Stimulated activated CD8-positive, alpha-beta memory T cell treated with anti-CD3 and anti-CD28 coated beads, Interleukin-12 subunit alpha, Interleukin-12 subunit beta, amount 100 ng/mL, for 1 hour (primary cell): ENCODE results near the gene SIRPB2.

ENCODE experiments used
- DNase-seq: peaks from one replicate; pipeline ENCODE4 v3.0.0-alpha.2; 2020; ENCODE audit warnings: low read depth

The SIRPB2 gene

GRCh38 chr20:1491281-1491840, at the start of gene SIRPB2:
SIRPB2 (minus strand) TSS chr20:1491420; CDS start chr20:1491359, 61 bp downstream.
- no peak for DNase-seq

GRCh38 chr20:1539816-1540419, 48.7 kb upstream of the SIRPB2 start:
- DNase-seq = no peak

GRCh38 chr20:1538655-1539054, 47.4 kb upstream of the SIRPB2 start:
- DNase-seq = no peak

- DNase-seq = no peak
These were observed 46.5 kb upstream of the SIRPB2 start for GRCh38 chr20:1537731-1538058.

GRCh38 chr20:1536893-1537730, 45.9 kb upstream of the SIRPB2 start:
- no peak for DNase-seq

GRCh38 chr20:1535420-1536175, 44.4 kb upstream of the SIRPB2 start:
- DNase-seq = no peak

- no peak for DNase-seq
These were observed 43.3 kb upstream of the SIRPB2 start for GRCh38 chr20:1534526-1534925.

GRCh38 chr20:1533059-1533458, 41.8 kb upstream of the SIRPB2 start:
- no peak for DNase-seq

GRCh38 chr20:1528811-1529210, 37.6 kb upstream of the SIRPB2 start:
- DNase-seq = no peak

GRCh38 chr20:1527923-1528322, 36.7 kb upstream of the SIRPB2 start:
- DNase-seq = no peak

- no peak for DNase-seq
These were observed 35.7 kb upstream of the SIRPB2 start for GRCh38 chr20:1526896-1527295.

GRCh38 chr20:1526310-1526709, 35.1 kb upstream of the SIRPB2 start:
- DNase-seq = no peak

GRCh38 chr20:1524004-1524403, 32.8 kb upstream of the SIRPB2 start:
- DNase-seq = no peak

- DNase-seq = no peak
These were observed 25.8 kb upstream of the SIRPB2 start for GRCh38 chr20:1517010-1517409.

- DNase-seq = no peak
These were observed 22.6 kb upstream of the SIRPB2 start for GRCh38 chr20:1513801-1514200.

GRCh38 chr20:1509237-1509636, 18.0 kb upstream of the SIRPB2 start:
- peak; percentile 4 for DNase-seq

- no peak for DNase-seq
These were observed 17.4 kb upstream of the SIRPB2 start for GRCh38 chr20:1508574-1508973.

- no peak for DNase-seq
These were observed 16.1 kb upstream of the SIRPB2 start for GRCh38 chr20:1507276-1507675.

- no peak for DNase-seq
These were observed 14.7 kb upstream of the SIRPB2 start for GRCh38 chr20:1505871-1506270.

- no peak for DNase-seq
These were observed 14.1 kb upstream of the SIRPB2 start for GRCh38 chr20:1505361-1505760.

GRCh38 chr20:1503564-1504227, 12.5 kb upstream of the SIRPB2 start:
- peak; percentile 55 for DNase-seq

- no peak for DNase-seq
These were observed 9.3 kb upstream of the SIRPB2 start for GRCh38 chr20:1500496-1500895.
